HepG2 (cell line): ENCODE measurements around the gene CTRL. TPM values are rescaled to one million over a fixed set of nuclear protein-coding genes. Genes with fewer than 3 reads are reported as not detected.
A peak's percentile ranks its signal among the peaks of the same experiment; 100 is the strongest.

Experiments used
- ARNT ChIP-seq: fragments of 450-650 bp; IDR thresholded peaks from 2 replicates; pipeline ENCODE4 v1.6.1; 2017
- ARNTL ChIP-seq: sonication (generic); formaldehyde crosslinking; IDR thresholded peaks from 2 replicates; pipeline ENCODE4 v1.4.0; 2020; ENCODE audit warnings: mild to moderate bottlenecking, missing genetic modification reagents
- CEBPG ChIP-seq: IDR thresholded peaks from 2 replicates; pipeline ENCODE4 v1.6.1; 2016
- E2F2 ChIP-seq: sonication (generic); formaldehyde crosslinking; IDR thresholded peaks from 2 replicates; pipeline ENCODE4 v1.4.0; 2020; ENCODE audit warnings: missing genetic modification reagents, borderline replicate concordance
- FOSL1 ChIP-seq: sonication (generic); formaldehyde crosslinking; IDR thresholded peaks from 2 replicates; pipeline ENCODE4 v1.9.0; 2021; ENCODE audit warnings: missing genetic modification reagents, borderline replicate concordance
- FUBP1 ChIP-seq: sonication (generic); formaldehyde crosslinking; IDR thresholded peaks from 2 replicates; pipeline ENCODE4 v1.5.1; 2020; ENCODE audit warnings: missing genetic modification reagents, mild to moderate bottlenecking, borderline replicate concordance
- HNRNPL ChIP-seq: fragments of 200-400 bp; formaldehyde crosslinking; IDR thresholded peaks from 2 replicates; pipeline ENCODE4 v1.6.1; 2017; ENCODE audit warnings: mild to moderate bottlenecking, low read depth, low read length
- JUND ChIP-seq: sonication (generic); formaldehyde crosslinking; IDR thresholded peaks from 2 replicates; pipeline ENCODE4 v1.8.0; 2022; ENCODE audit warnings: mild to moderate bottlenecking, missing genetic modification reagents
- MEIS2 ChIP-seq: sonication (generic); formaldehyde crosslinking; IDR thresholded peaks from 2 replicates; pipeline ENCODE4 v1.9.0; 2021; ENCODE audit warnings: mild to moderate bottlenecking, missing genetic modification reagents
- PTBP1 ChIP-seq: fragments of 200-400 bp; formaldehyde crosslinking; IDR thresholded peaks from 2 replicates; pipeline ENCODE4 v1.6.1; 2018; ENCODE audit warnings: low read length, low read depth; ENCODE audit not compliant: poor library complexity, severe bottlenecking
- RFX1 ChIP-seq: fragments of 450-650 bp; IDR thresholded peaks from 2 replicates; pipeline ENCODE4 v1.6.1; 2017
- RFX3 ChIP-seq: IDR thresholded peaks from 2 replicates; pipeline ENCODE4 v1.6.1; 2016; ENCODE audit warnings: missing biosample characterization, missing genetic modification reagents
- SIX1 ChIP-seq: sonication (generic); formaldehyde crosslinking; IDR thresholded peaks from 2 replicates; pipeline ENCODE4 v1.4.0; 2020; ENCODE audit warnings: missing genetic modification reagents, borderline replicate concordance
- SUZ12 ChIP-seq: fragments of 150-350 bp; IDR thresholded peaks from 2 replicates; pipeline ENCODE4 v1.6.1; 2014; ENCODE audit warnings: low read depth, low read length
- TCF7 ChIP-seq: sonication (generic); IDR thresholded peaks from 2 replicates; pipeline ENCODE4 v1.6.1; 2016; ENCODE audit warnings: antibody characterized with exemption, low read depth
- THYN1 ChIP-seq: sonication (generic); formaldehyde crosslinking; IDR thresholded peaks from 2 replicates; pipeline ENCODE4 v1.8.1; 2023; ENCODE audit warnings: low read depth, mild to moderate bottlenecking, moderate library complexity, missing genetic modification reagents, borderline replicate concordance
- ZBTB46 ChIP-seq: sonication (generic); formaldehyde crosslinking; IDR thresholded peaks from 2 replicates; pipeline ENCODE4 v1.4.0; 2020; ENCODE audit warnings: mild to moderate bottlenecking, missing genetic modification reagents, borderline replicate concordance
- ZFP62 ChIP-seq: sonication (generic); formaldehyde crosslinking; IDR thresholded peaks from 2 replicates; pipeline ENCODE4 v1.4.0; 2020; ENCODE audit warnings: missing genetic modification reagents
- ZNF12 ChIP-seq: sonication (generic); formaldehyde crosslinking; IDR thresholded peaks from 2 replicates; pipeline ENCODE4 v1.5.0; 2020; ENCODE audit warnings: missing genetic modification reagents
- ZNF567 ChIP-seq: sonication (generic); formaldehyde crosslinking; IDR thresholded peaks from 2 replicates; pipeline ENCODE4 v1.8.1; 2023; ENCODE audit warnings: mild to moderate bottlenecking, missing genetic modification reagents, borderline replicate concordance
- ZZZ3 ChIP-seq: sonication (generic); formaldehyde crosslinking; IDR thresholded peaks from 2 replicates; pipeline ENCODE4 v1.4.0; 2020; ENCODE audit warnings: missing genetic modification reagents, mild to moderate bottlenecking, borderline replicate concordance
- polyA plus RNA-seq, 8 experiments: library from polyadenylated mRNA; depleted of rRNA in 3 of 8; stranded (reverse) in 7 of 8; unstranded in 1 of 8; fragments of >200 nt; fragmentation: Illumina TruSeq in 4 of 8; extraction: Trizol in 4 of 8; gene quantifications; 2 replicates each; pipeline versions ENCODE4 v1.2.1 to v1.2.3, GENCODE V29; 2011 to 2016; ENCODE audit warnings: low read depth in 4 of 8, missing spikeins in 1 of 8, mixed read lengths in 1 of 8; ENCODE audit not compliant: insufficient read depth in 1 of 8
- total RNA-seq, 5 experiments: library from RNA; depleted of rRNA; stranded (reverse); fragments of >200 nt; fragmentation: Illumina TruSeq; extraction: Trizol; gene quantifications; 2 replicates each; pipeline ENCODE4 v1.2.3, GENCODE V29; 2016; ENCODE audit warnings: low read depth in 1 of 5
- TF ChIP-seq, protein P1 (sequence below): sonication (generic); formaldehyde crosslinking; IDR thresholded peaks from 2 replicates; pipeline ENCODE4 v1.4.0; 2020; ENCODE audit warnings: low read depth, mild to moderate bottlenecking, missing genetic modification reagents
- TF ChIP-seq, protein P2 (sequence below): sonication (generic); formaldehyde crosslinking; IDR thresholded peaks from 2 replicates; pipeline ENCODE4 v1.8.1; 2023; ENCODE audit warnings: mild to moderate bottlenecking, missing genetic modification reagents

CTRL gene
- total and polyA plus RNA-seq, 2 of the 13 experiments (the other 11 are each of a cell fraction or from before 2014, with no cell fraction given) = 1.9 to 2.7 TPM

DNA sequence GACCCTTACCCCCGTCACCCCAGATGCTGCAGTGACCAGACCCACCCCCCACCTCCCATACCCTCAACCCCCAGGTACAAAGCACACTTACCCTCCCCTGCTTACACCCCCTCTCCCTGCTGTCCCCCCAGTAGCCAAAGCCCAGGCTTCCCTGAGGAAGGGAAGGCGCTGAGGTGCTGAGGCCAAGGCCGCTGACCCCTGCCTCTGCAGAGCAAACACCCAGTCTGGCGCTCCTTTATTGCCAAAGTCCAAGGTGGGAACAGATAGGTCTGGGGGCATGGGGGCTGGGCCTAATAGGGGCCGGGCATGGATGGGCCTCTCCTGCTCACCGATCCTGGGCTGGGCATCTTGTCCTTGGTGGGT lies 11.6 kb upstream of the CTRL start (continued):
- TF ChIP-seq E2F2 (CRISPR knock-in tag) (no peak), FOSL1 (CRISPR knock-in tag) (no peak), ZZZ3 (CRISPR knock-in tag) (no peak; the same call in 1 of the 2 replicates), TCF7 (peak; percentile 58; the same call in 1 of the 2 replicates), HNRNPL (no peak), ARNTL (peak; percentile 66; the same call in 1 of the 2 replicates), THYN1 (no peak), ZFP62 (CRISPR knock-in tag) (no peak), SIX1 (CRISPR knock-in tag) (no peak), CEBPG (CRISPR knock-in tag) (peak; percentile 52; the same call in 1 of the 2 replicates), JUND (CRISPR knock-in tag) (no peak), ARNT (no peak), RFX3 (CRISPR knock-in tag) (no peak), PTBP1 (no peak), ZBTB46 (CRISPR knock-in tag) (peak; percentile 63; the same call in 1 of the 2 replicates), ZNF12 (no peak), MEIS2 (no peak), ZNF567 (CRISPR knock-in tag) (no peak), RFX1 (no peak), SUZ12 (no peak), FUBP1 (CRISPR knock-in tag) (no peak)
- TF ChIP-seq, protein P1, sequence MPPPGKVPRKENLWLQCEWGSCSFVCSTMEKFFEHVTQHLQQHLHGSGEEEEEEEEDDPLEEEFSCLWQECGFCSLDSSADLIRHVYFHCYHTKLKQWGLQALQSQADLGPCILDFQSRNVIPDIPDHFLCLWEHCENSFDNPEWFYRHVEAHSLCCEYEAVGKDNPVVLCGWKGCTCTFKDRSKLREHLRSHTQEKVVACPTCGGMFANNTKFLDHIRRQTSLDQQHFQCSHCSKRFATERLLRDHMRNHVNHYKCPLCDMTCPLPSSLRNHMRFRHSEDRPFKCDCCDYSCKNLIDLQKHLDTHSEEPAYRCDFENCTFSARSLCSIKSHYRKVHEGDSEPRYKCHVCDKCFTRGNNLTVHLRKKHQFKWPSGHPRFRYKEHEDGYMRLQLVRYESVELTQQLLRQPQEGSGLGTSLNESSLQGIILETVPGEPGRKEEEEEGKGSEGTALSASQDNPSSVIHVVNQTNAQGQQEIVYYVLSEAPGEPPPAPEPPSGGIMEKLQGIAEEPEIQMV (CRISPR knock-in tag) = no peak
- TF ChIP-seq, protein P2, sequence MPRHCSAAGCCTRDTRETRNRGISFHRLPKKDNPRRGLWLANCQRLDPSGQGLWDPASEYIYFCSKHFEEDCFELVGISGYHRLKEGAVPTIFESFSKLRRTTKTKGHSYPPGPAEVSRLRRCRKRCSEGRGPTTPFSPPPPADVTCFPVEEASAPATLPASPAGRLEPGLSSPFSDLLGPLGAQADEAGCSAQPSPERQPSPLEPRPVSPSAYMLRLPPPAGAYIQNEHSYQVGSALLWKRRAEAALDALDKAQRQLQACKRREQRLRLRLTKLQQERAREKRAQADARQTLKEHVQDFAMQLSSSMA (CRISPR knock-in tag) = no peak
